PFSK-1 (cell line): Measurements from ENCODE around the gene CLDN22.

Experiments used
- FOXP2 ChIP-seq: optimal IDR thresholded peaks from 2 replicates; pipeline ENCODE3; 2011; ENCODE audit warnings: borderline replicate concordance, control low read depth, inconsistent platforms; ENCODE audit not compliant: insufficient read depth; ENCODE audit errors: extremely low read length, extremely low read depth
- POLR2AphosphoS5 ChIP-seq: IDR thresholded peaks from 2 replicates; pipeline ENCODE4 v1.6.1; 2012; ENCODE audit warnings: low read depth, mild to moderate bottlenecking, control low read depth, low read length, moderate library complexity
- REST ChIP-seq, 2 experiments: IDR thresholded peaks; 2 replicates each; pipeline versions ENCODE4 v1.6.1 to v1.8.0; 2011 to 2012; ENCODE audit warnings: low read depth in 2 of 2, low read length in 2 of 2, control low read depth in 1 of 2, inconsistent platforms in 1 of 2, mild to moderate bottlenecking in 1 of 2, moderate library complexity in 1 of 2; ENCODE audit not compliant: insufficient read depth in 1 of 2
- SIN3A ChIP-seq: IDR thresholded peaks from 2 replicates; pipeline ENCODE4 v1.6.1; 2012; ENCODE audit warnings: mild to moderate bottlenecking, low read length, moderate library complexity, borderline replicate concordance; ENCODE audit not compliant: insufficient read depth
- TAF1 ChIP-seq: IDR thresholded peaks from 2 replicates; pipeline ENCODE4 v1.6.1; 2012; ENCODE audit warnings: low read length, control low read depth, borderline replicate concordance; ENCODE audit not compliant: insufficient read depth

Gene CLDN22

DNA sequence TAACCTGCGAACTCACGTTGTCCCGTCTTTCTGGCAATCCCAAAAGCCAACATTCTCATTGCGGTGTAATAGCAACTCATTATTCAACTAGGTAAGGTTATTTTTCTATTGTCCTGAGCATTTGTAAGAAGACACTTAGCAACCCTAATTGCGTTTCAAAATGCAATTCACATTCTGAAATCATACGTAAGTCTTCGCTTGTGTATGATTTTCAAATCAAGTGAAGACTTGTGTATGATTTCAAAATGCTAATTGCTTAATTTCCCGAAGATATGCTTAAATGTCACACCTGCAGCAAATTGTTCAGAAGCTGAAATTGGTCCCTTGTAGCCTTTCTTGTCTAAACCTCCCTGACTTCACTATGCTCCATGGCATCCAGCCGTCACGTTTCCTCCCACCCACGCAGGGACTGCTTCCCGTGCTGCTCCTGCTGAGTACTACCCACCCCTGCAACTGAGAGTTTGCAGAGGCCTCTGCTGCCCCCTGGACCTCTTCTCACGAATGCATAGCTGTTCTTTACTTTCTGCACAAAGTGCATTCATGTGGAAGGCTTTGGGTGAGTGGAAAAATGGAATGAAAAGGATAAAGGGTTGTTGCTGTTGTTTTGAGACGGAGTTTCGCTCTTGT is 43.0 kb upstream of the CLDN22 start:
- TF ChIP-seq SIN3A (no peak), REST (IDR thresholded peaks at IDR 0.05; ENCODE audit: insufficient read depth in 1 of 2, low read depth in 2 of 2, low read length in 2 of 2) (no peak), TAF1 (no peak), FOXP2 (no peak), POLR2AphosphoS5 (no peak)

DNA sequence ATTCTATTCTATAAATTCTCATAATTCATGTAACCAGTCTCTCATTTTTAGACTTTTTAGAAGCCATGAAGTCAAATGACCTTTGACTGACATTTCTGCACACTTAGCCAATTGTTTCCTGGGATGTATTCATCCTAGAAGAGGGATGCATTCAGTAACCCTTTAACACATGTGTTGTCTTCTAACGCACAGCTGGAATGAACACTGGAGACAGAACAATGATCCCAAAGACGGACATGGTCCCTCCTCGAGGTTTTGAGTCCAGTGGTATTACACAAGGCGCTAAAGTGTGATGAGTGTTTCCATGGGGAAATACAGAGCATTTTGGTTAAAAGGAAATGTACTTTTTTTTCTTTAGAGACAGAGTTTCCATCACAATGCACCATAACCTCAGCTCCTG is 42.0 kb upstream of the CLDN22 start:
- TF ChIP-seq TAF1 (no peak), FOXP2 (no peak), REST (IDR thresholded peaks at IDR 0.05; ENCODE audit: insufficient read depth in 1 of 2, low read depth in 2 of 2, low read length in 2 of 2) (no peak), POLR2AphosphoS5 (no peak), SIN3A (no peak)

- TF ChIP-seq SIN3A (no peak), POLR2AphosphoS5 (no peak), TAF1 (no peak), FOXP2 (no peak), REST (IDR thresholded peaks at IDR 0.05; ENCODE audit: insufficient read depth in 1 of 2, low read depth in 2 of 2, low read length in 2 of 2) (no peak)
Observed at GRCh38 chr4:183360161-183360919, 40.3 kb upstream of the CLDN22 start.

- TF ChIP-seq TAF1 (no peak), REST (IDR thresholded peaks at IDR 0.05; ENCODE audit: insufficient read depth in 1 of 2, low read depth in 2 of 2, low read length in 2 of 2) (no peak), FOXP2 (no peak), POLR2AphosphoS5 (no peak), SIN3A (no peak)
Observed at GRCh38 chr4:183358215-183358755, 38.2 kb upstream of the CLDN22 start.
